ENCODE data around the gene OAF. TPM values are rescaled to one million over a fixed set of nuclear protein-coding genes. Genes with fewer than 3 reads are reported as not detected.
"Not testable (repeated sequence)": the region's sequence is repeated elsewhere in the genome, so short reads cannot be mapped to it uniquely, and the experiment has no call there.

The OAF gene
- total RNA-seq, 1 donor from 2014 or later, result 56.7 TPM

- Histone ChIP-seq H3K9me3 (no peaks in the 10 kb centered on the region), H3K4me1 (peaks cover 18% of the 10 kb centered on the region), H3K27ac (no peak overlapping the region), H3K4me3 (no peak overlapping the region), H3K27me3 (no peaks in the 10 kb centered on the region), H3K36me3 (no peaks in the 10 kb centered on the region)
- no peak for DNase-seq (ENCODE audit: extremely low spot score in 2 of 2)
- no peak for TF ChIP-seq CTCF (IDR thresholded peaks at IDR 0.05)
- no peak for TF ChIP-seq POLR2AphosphoS5 (IDR thresholded peaks at IDR 0.05; ENCODE audit: insufficient read depth in 1 of 2, low read depth in 1 of 2)
- no peak for TF ChIP-seq POLR2A (IDR thresholded peaks at IDR 0.05)
- intact Hi-C loops (cut with DNase I), result no loop called here
Observed at GRCh38 chr11:120244476-120245365, 33.9 kb downstream of the OAF start.

- Histone ChIP-seq H3K4me3 (no peak overlapping the region), H3K27ac (no peak overlapping the region), H3K4me1 (peaks cover 15% of the 10 kb centered on the region), H3K27me3 (no peaks in the 10 kb centered on the region), H3K9me3 (no peaks in the 10 kb centered on the region), H3K36me3 (no peaks in the 10 kb centered on the region)
- TF ChIP-seq POLR2A (IDR thresholded peaks at IDR 0.05) (no peak), POLR2AphosphoS5 (IDR thresholded peaks at IDR 0.05; ENCODE audit: insufficient read depth in 1 of 2, low read depth in 1 of 2) (no peak)
- no peak for DNase-seq (ENCODE audit: extremely low spot score in 2 of 2)
- intact Hi-C loops (cut with DNase I), result no loop called here
Observed at GRCh38 chr11:120245434-120245833, 34.6 kb downstream of the OAF start.

- Histone ChIP-seq H3K9me3 (no peaks in the 10 kb centered on the region), H3K4me1 (peaks cover 8% of the 10 kb centered on the region), H3K4me3 (no peak overlapping the region), H3K36me3 (no peaks in the 10 kb centered on the region), H3K27me3 (no peaks in the 10 kb centered on the region), H3K27ac (no peak overlapping the region)
- no peak for DNase-seq (ENCODE audit: extremely low spot score in 2 of 2)
- TF ChIP-seq POLR2AphosphoS5 (IDR thresholded peaks at IDR 0.05; ENCODE audit: insufficient read depth in 1 of 2, low read depth in 1 of 2), result peak in 1 of 2 donors; percentile 72
- TF ChIP-seq CTCF (IDR thresholded peaks at IDR 0.05), result no peak
- TF ChIP-seq POLR2A (IDR thresholded peaks at IDR 0.05), result no peak
- intact Hi-C loops (cut with DNase I), result no loop called here
Observed at GRCh38 chr11:120248551-120249278, 37.9 kb downstream of the OAF start.

GRCh38 chr11:120249279-120250262 is 38.7 kb downstream of the OAF start:
- intact Hi-C loops (cut with DNase I), result no loop called here
- no peaks in the 10 kb centered on the region for H3K9me3 ChIP-seq
- no peaks in the 10 kb centered on the region for H3K36me3 ChIP-seq
- H3K27me3 ChIP-seq, result no peaks in the 10 kb centered on the region
- no peak for DNase-seq (ENCODE audit: extremely low spot score in 2 of 2)
- peaks cover 8% of the 10 kb centered on the region for H3K4me1 ChIP-seq
- no peak overlapping the region for H3K4me3 ChIP-seq
- H3K27ac ChIP-seq, result no peak overlapping the region
- TF ChIP-seq CTCF (IDR thresholded peaks at IDR 0.05), result no peak
- TF ChIP-seq POLR2AphosphoS5 (IDR thresholded peaks at IDR 0.05; ENCODE audit: insufficient read depth in 1 of 2, low read depth in 1 of 2), result no peak
- no peak for TF ChIP-seq POLR2A (IDR thresholded peaks at IDR 0.05)

- H3K27ac ChIP-seq; H3K4me1 ChIP-seq; H3K27me3 ChIP-seq; DNase-seq (ENCODE audit: extremely low spot score in 2 of 2); H3K4me3 ChIP-seq; intact Hi-C loops (cut with DNase I); H3K9me3 ChIP-seq; H3K36me3 ChIP-seq: not testable (repeated sequence)
Observed at GRCh38 chr11:120253377-120253776, 42.5 kb downstream of the OAF start.
